ENCODE results near the gene PGBD5. TPM values are rescaled to one million over a fixed set of nuclear protein-coding genes. Genes with fewer than 3 reads are reported as not detected.

Gene PGBD5
- total RNA-seq, 4 donors from 2014 or later, result 0.79 to 2.6 (median 1.1) TPM

DNA sequence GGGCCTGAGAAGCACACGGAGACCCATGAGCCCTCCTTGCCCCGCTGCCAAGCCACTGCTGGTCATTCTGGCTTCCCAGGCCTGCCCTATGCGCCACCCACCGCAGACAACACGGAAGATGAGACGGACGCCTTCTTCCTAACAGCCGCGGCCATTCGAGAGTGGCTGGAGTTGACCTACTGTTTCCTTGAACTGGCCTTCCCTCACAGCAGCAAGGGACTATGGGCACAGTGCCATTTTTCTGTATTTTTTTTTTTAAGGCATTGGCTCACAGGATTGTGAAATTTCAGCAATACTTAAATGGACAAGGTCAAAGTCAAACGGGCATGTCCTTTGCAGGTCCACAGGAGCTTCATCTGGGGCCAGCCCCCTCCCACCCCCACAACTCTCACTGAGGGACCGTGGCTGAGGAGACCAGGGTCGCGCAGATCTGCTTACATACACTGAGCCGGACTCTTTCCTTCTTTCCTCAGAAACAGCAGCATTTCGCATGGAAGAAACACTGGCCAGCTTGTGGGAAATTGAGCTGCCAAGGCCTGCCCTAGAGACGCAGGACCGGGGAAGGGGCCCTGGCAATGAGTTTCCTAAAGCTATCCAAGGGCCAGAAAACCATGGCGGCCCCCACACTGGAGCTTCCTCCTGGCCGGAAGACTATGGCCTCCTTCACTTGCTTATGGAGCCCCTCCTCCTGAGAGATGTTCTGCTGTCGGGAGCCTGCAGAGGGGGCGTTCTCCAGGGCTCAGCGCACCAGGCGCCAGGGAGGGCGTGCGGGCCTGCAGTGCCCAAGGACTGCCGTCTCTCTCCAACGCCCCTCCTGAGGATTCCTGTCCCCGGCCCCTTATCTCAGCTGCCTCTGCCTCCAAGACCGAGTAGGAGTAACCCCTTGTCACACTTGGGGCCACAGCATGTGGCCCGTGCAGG is 98.9 kb downstream of the PGBD5 start:
- TF ChIP-seq POLR2A (IDR thresholded peaks at IDR 0.05), result no peak
- TF ChIP-seq POLR2AphosphoS5 (IDR thresholded peaks at IDR 0.05), result no peak
- no peak for TF ChIP-seq CTCF (IDR thresholded peaks at IDR 0.05)
- TF ChIP-seq EP300 (IDR thresholded peaks at IDR 0.05; ENCODE audit: low read depth), result no peak
- Histone ChIP-seq H3K9me3 (no peaks in the 10 kb centered on the region), H3K27ac (no peak overlapping the region), H3K4me3 (no peak overlapping the region), H3K27me3 (no peaks in the 10 kb centered on the region), H3K4me1 (no peaks in the 10 kb centered on the region), H3K36me3 (no peaks in the 10 kb centered on the region)
- no peak for DNase-seq
- WGBS, 2 donors (ENCODE audit: low coverage in 1 of 2), result 89% methylated on average over 31 of the region's 31 CpGs; no CpG with 5 or more reads in 1 of the 2 donors
- intact Hi-C loops (cut with DNase I; ENCODE audit: low total_unique reads) (no loop called here), in situ Hi-C loops (cut with MboI; ENCODE audit: low pct_ligation_motif_present in 1 of 4, low pct_unique_long_range_greater_than_20kb in 1 of 4, low sequenced_read_pairs in 3 of 4) (no loop called here)

DNA sequence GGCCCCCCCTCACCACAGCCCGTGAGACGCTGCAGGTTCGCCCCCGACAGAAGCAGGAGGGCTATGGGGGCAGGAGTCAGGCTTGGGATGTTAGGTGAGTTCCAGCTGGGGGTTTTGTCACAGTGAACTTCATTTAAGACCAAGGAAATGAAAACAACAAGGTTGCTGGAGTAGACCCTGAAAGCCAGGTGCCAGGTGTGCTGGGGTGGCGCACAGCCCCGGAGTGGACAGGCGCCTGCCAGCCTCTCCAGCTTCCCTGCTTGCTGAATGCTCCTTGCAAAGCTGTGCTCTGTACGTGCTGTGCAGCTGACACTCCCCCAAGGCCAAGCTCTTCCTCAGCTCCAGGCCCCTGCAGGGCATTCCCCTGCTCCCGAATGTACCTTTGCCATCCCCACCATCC is 102.4 kb downstream of the PGBD5 start:
- Histone ChIP-seq H3K27ac (no peak overlapping the region), H3K4me1 (no peaks in the 10 kb centered on the region), H3K9me3 (no peaks in the 10 kb centered on the region), H3K27me3 (no peaks in the 10 kb centered on the region), H3K36me3 (no peaks in the 10 kb centered on the region), H3K4me3 (no peak overlapping the region)
- intact Hi-C loops (cut with DNase I; ENCODE audit: low total_unique reads), result no loop called here
- DNase-seq, result no peak
- in situ Hi-C loops (cut with MboI; ENCODE audit: low pct_ligation_motif_present in 1 of 4, low pct_unique_long_range_greater_than_20kb in 1 of 4, low sequenced_read_pairs in 3 of 4), result loop anchor here in 2 of 4 donors (25.0 kb wide), 1 partner anchor 1061 kb away; the partner anchor contains the start of gene RAB4A (in 2 of the 2)
- TF ChIP-seq EP300 (IDR thresholded peaks at IDR 0.05; ENCODE audit: low read depth), result no peak
- TF ChIP-seq CTCF (IDR thresholded peaks at IDR 0.05), result no peak
- no peak for TF ChIP-seq POLR2A (IDR thresholded peaks at IDR 0.05)
- TF ChIP-seq POLR2AphosphoS5 (IDR thresholded peaks at IDR 0.05), result no peak
- 90% methylated on average over 8 of the region's 9 CpGs; no CpG with 5 or more reads in 1 of the 2 donors for WGBS, 2 donors (ENCODE audit: low coverage in 1 of 2)

- intact Hi-C loops (cut with DNase I; ENCODE audit: low total_unique reads) (no loop called here), in situ Hi-C loops (cut with MboI; ENCODE audit: low pct_ligation_motif_present in 1 of 4, low pct_unique_long_range_greater_than_20kb in 1 of 4, low sequenced_read_pairs in 3 of 4) (loop anchor here in 2 of 4 donors (25.0 kb wide), 1 partner anchor 1061 kb away; the partner anchor contains the start of gene RAB4A (in 2 of the 2))
- DNase-seq, result no peak
- Histone ChIP-seq H3K9me3 (no peaks in the 10 kb centered on the region), H3K36me3 (no peaks in the 10 kb centered on the region), H3K4me3 (no peak overlapping the region), H3K27ac (no peak overlapping the region), H3K27me3 (no peaks in the 10 kb centered on the region), H3K4me1 (peaks cover 0 to under 1% (median 0%) of the 10 kb centered on the region in 4 donors)
- WGBS, 2 donors (ENCODE audit: low coverage in 1 of 2), result 81 to 85% methylated on average over 5 to 23 of the region's 23 CpGs
- TF ChIP-seq POLR2A (IDR thresholded peaks at IDR 0.05) (no peak), POLR2AphosphoS5 (IDR thresholded peaks at IDR 0.05) (no peak), EP300 (IDR thresholded peaks at IDR 0.05; ENCODE audit: low read depth) (no peak), CTCF (IDR thresholded peaks at IDR 0.05) (no peak)
These were observed 103.1 kb downstream of the PGBD5 start for GRCh38 chr1:230322967-230323547.

DNA sequence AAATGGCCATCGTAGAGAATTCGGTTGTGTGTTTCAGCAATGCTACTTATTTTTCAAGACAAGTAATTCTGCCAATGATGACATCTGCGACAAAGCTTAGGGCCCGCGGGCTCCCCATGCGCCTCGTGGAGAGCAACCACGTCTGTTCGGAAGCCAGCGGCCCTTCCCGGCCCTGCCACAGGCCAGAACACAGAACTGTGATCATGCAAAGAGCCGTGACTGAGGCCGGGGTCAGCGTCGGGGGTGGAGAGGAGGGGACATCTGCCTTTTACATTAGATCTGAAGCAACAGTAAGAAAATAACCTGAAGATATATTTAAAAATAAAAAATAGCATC is 103.7 kb downstream of the PGBD5 start:
- TF ChIP-seq POLR2A (IDR thresholded peaks at IDR 0.05) (no peak), EP300 (IDR thresholded peaks at IDR 0.05; ENCODE audit: low read depth) (no peak), CTCF (IDR thresholded peaks at IDR 0.05) (no peak), POLR2AphosphoS5 (IDR thresholded peaks at IDR 0.05) (no peak)
- Histone ChIP-seq H3K9me3 (no peaks in the 10 kb centered on the region), H3K27me3 (no peaks in the 10 kb centered on the region), H3K36me3 (no peaks in the 10 kb centered on the region), H3K4me3 (no peak overlapping the region), H3K27ac (no peak overlapping the region), H3K4me1 (peaks cover 0 to 3% (median 0%) of the 10 kb centered on the region in 4 donors)
- DNase-seq, result no peak
- in situ Hi-C loops (cut with MboI; ENCODE audit: low pct_ligation_motif_present in 1 of 4, low pct_unique_long_range_greater_than_20kb in 1 of 4, low sequenced_read_pairs in 3 of 4), result loop anchor here in 2 of 4 donors (25.0 kb wide), 1 partner anchor 1060 kb away; the partner anchor contains the start of gene RAB4A (in 2 of the 2)
- WGBS, 2 donors (ENCODE audit: low coverage in 1 of 2), result 88 to 91% methylated on average over 6 to 15 of the region's 15 CpGs
- intact Hi-C loops (cut with DNase I; ENCODE audit: low total_unique reads), result no loop called here

All from transverse colon (tissue), 4 donors.